Activated CD8-positive, alpha-beta memory T cell treated with anti-CD3 and anti-CD28 coated beads for 36 hours (primary cell): Measurements from ENCODE around the gene ARAP1. TPM values are rescaled to one million over a fixed set of nuclear protein-coding genes. Genes with fewer than 3 reads are reported as not detected.

ENCODE experiments used
- total RNA-seq, 2 experiments: library from RNA; stranded (reverse); gene quantifications; one replicate each; pipeline ENCODE4 v1.2.3, GENCODE V29; 2021

The ARAP1 gene
- total RNA-seq, 2 experiments from 2014 or later, result 66.7 to 68.5 TPM

Other genes starting within 250 kb of the ARAP1 start
- under 1 TPM; 0.29 to 0.72 TPM for gene PDE2A, start 78.0 kb downstream of the ARAP1 start, total RNA-seq
- gene STARD10, start 41.6 kb upstream of the ARAP1 start, total RNA-seq, result 10 to 100 TPM in 1 of 2 experiments, 1 to 10 TPM in 1; 7.8 to 11.4 TPM
- gene ATG16L2, start 62.0 kb upstream of the ARAP1 start, total RNA-seq, result 10 to 100 TPM; 57.0 to 60.1 TPM